Type B pancreatic cell (in vitro differentiated cells): ENCODE data around the gene CCL15. TPM values are rescaled to one million over a fixed set of nuclear protein-coding genes. Genes with fewer than 3 reads are reported as not detected.

Experiments
- DNase-seq: peaks from one replicate; pipeline ENCODE4 v3.0.0; 2021; ENCODE audit warnings: mixed read lengths; ENCODE audit not compliant: unreplicated experiment; ENCODE audit errors: extremely low spot score
- H3K27ac Mint-ChIP-seq: 2 replicates; pipeline ENCODE4 v1.8.0; 2021; ENCODE audit warnings: mild to moderate bottlenecking, mixed read lengths
- H3K27me3 Mint-ChIP-seq: 2 replicates; pipeline ENCODE4 v1.8.0; 2021; ENCODE audit warnings: mixed read lengths
- H3K36me3 Mint-ChIP-seq: 2 replicates; pipeline ENCODE4 v1.8.0; 2021; ENCODE audit warnings: mixed read lengths
- H3K4me1 Mint-ChIP-seq: one replicate; pipeline ENCODE4 v1.8.0; 2021; ENCODE audit warnings: mixed read lengths; ENCODE audit not compliant: unreplicated experiment
- H3K4me3 Mint-ChIP-seq: 2 replicates; pipeline ENCODE4 v1.8.0; 2021; ENCODE audit warnings: mild to moderate bottlenecking, mixed read lengths
- H3K9me3 Mint-ChIP-seq: 2 replicates; pipeline ENCODE4 v1.8.0; 2021; ENCODE audit warnings: mixed read lengths
- CTCF ChIP-seq: fragments of 200-600 bp; sonication (generic); conservative IDR thresholded peaks from 2 replicates; pipeline ENCODE4 v1.5.0; 2021; ENCODE audit warnings: antibody characterized with exemption, mild to moderate bottlenecking
- total RNA-seq: library from RNA; stranded (reverse); gene quantifications from 2 replicates; pipeline ENCODE4 v1.2.1, GENCODE V29; 2021; ENCODE audit warnings: low replicate concordance

Gene CCL15
- total RNA-seq, 1 donor from 2014 or later = 2.0 TPM

- H3K27ac Mint-ChIP-seq = no peak overlapping the region
- H3K36me3 Mint-ChIP-seq = no peaks in the 10 kb centered on the region
- no peak overlapping the region for H3K4me3 Mint-ChIP-seq
- TF ChIP-seq CTCF = no peak
- no peaks in the 10 kb centered on the region for H3K27me3 Mint-ChIP-seq
- DNase-seq = no peak
- H3K4me1 Mint-ChIP-seq = peaks cover 5% of the 10 kb centered on the region
- H3K9me3 Mint-ChIP-seq = no peaks in the 10 kb centered on the region
Observed at GRCh38 chr17:35965272-35965671, 36.1 kb downstream of the CCL15 start.

GRCh38 chr17:35963663-35964062 lies 37.7 kb downstream of the CCL15 start:
- TF ChIP-seq CTCF = no peak
- no peaks in the 10 kb centered on the region for H3K9me3 Mint-ChIP-seq
- no peak overlapping the region for H3K4me3 Mint-ChIP-seq
- H3K4me1 Mint-ChIP-seq = no peaks in the 10 kb centered on the region
- H3K27me3 Mint-ChIP-seq = no peaks in the 10 kb centered on the region
- H3K36me3 Mint-ChIP-seq = no peaks in the 10 kb centered on the region
- H3K27ac Mint-ChIP-seq = no peak overlapping the region
- no peak for DNase-seq

GRCh38 chr17:35953720-35954119 lies 47.6 kb downstream of the CCL15 start:
- no peak for TF ChIP-seq CTCF
- no peak for DNase-seq
- H3K4me1 Mint-ChIP-seq = no peaks in the 10 kb centered on the region

DNA sequence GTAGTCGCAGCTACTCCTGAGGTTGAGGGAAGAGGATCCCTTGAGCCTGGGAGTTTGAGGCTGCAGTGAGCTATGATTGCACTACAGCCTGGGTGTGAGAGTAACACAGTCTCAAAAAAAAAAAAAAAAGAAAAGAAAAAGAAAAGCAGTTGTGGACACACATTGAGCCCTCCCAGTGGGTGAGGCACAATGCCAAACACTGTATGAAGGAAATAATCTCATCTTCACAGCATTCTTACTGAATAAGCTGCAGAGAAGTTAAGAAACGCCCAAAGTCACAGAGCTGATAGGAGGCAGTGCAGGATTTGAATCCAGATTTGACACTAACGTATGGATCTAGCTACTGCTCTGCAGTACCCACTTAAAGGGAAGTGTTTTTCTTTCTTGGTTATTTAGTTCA lies 52.0 kb downstream of the CCL15 start:
- no peaks in the 10 kb centered on the region for H3K4me1 Mint-ChIP-seq
- no peaks in the 10 kb centered on the region for H3K9me3 Mint-ChIP-seq
- DNase-seq = no peak
- H3K27ac Mint-ChIP-seq = no peak overlapping the region
- peaks cover 4% of the 10 kb centered on the region for H3K27me3 Mint-ChIP-seq
- TF ChIP-seq CTCF = no peak
- no peaks in the 10 kb centered on the region for H3K36me3 Mint-ChIP-seq
- no peak overlapping the region for H3K4me3 Mint-ChIP-seq

More at GRCh38 chr17:35953720-35954119, 47.6 kb downstream of the CCL15 start:
- no peak overlapping the region for H3K4me3 Mint-ChIP-seq
- no peaks in the 10 kb centered on the region for H3K9me3 Mint-ChIP-seq
- H3K27me3 Mint-ChIP-seq = peaks cover 8% of the 10 kb centered on the region
- no peak overlapping the region for H3K27ac Mint-ChIP-seq
- no peaks in the 10 kb centered on the region for H3K36me3 Mint-ChIP-seq

GRCh38 chr17:35948092-35948491 lies 53.3 kb downstream of the CCL15 start:
- no peaks in the 10 kb centered on the region for H3K4me1 Mint-ChIP-seq
- H3K36me3 Mint-ChIP-seq = no peaks in the 10 kb centered on the region
- no peak overlapping the region for H3K27ac Mint-ChIP-seq
- no peak overlapping the region for H3K4me3 Mint-ChIP-seq
- DNase-seq = no peak
- H3K9me3 Mint-ChIP-seq = no peaks in the 10 kb centered on the region
- no peaks in the 10 kb centered on the region for H3K27me3 Mint-ChIP-seq
- TF ChIP-seq CTCF = no peak

Other genes starting within 250 kb of the CCL15 start
- gene GAS2L2, start 248.3 kb downstream of the CCL15 start, total RNA-seq = 0.22 TPM in 1 of 2 replicates, not detected in the other
- not detected in 2 replicates for gene C17orf50, start 240.7 kb downstream of the CCL15 start, total RNA-seq
- gene MMP28, start 205.9 kb downstream of the CCL15 start, total RNA-seq = 0.97 and 1.8 TPM in 2 replicates
- 173 and 223 TPM in 2 replicates for gene TAF15, start 192.1 kb downstream of the CCL15 start, total RNA-seq
- not detected in 2 replicates for gene HEATR9, start 132.7 kb downstream of the CCL15 start, total RNA-seq
- gene CCL5, start 121.2 kb downstream of the CCL15 start, total RNA-seq = 1.1 TPM in 1 of 2 replicates, not detected in the other
- 3.9 and 4.4 TPM in 2 replicates for gene RDM1, start 70.8 kb downstream of the CCL15 start, total RNA-seq
- gene LYZL6, start 57.8 kb downstream of the CCL15 start, total RNA-seq = not detected in 2 replicates
- gene CCL16, start 20.1 kb downstream of the CCL15 start, total RNA-seq = not detected in 2 replicates
- not detected in 2 replicates for gene CCL14, start 14.8 kb downstream of the CCL15 start, total RNA-seq
- not detected in 2 replicates for gene CCL23, start 16.4 kb upstream of the CCL15 start, total RNA-seq
- 0.60 TPM in 1 of 2 replicates, not detected in the other for gene CCL18, start 62.7 kb upstream of the CCL15 start, total RNA-seq
- not detected in 2 replicates for gene CCL3, start 88.6 kb upstream of the CCL15 start, total RNA-seq
- gene CCL4, start 102.3 kb upstream of the CCL15 start, total RNA-seq = 0.57 TPM in 1 of 2 replicates, not detected in the other
- 14.5 and 18.0 TPM in 2 replicates for gene TBC1D3B, start 175.1 kb upstream of the CCL15 start, total RNA-seq
- gene CCL3L1, start 195.2 kb upstream of the CCL15 start, total RNA-seq = 0.41 TPM in 1 of 2 replicates, not detected in the other
- gene CCL4L2, start 209.5 kb upstream of the CCL15 start, total RNA-seq = 0.45 TPM in 1 of 2 replicates, not detected in the other